ENCODE measurements around the gene RUNX2.

- no peak for TF ChIP-seq CREB1 (IDR thresholded peaks at IDR 0.05; ENCODE audit: low read depth)
- TF ChIP-seq YY1 (IDR thresholded peaks at IDR 0.05; ENCODE audit: low read depth), result no peak
- TF ChIP-seq EP300 (IDR thresholded peaks at IDR 0.05; ENCODE audit: borderline replicate concordance), result no peak
- TF ChIP-seq TCF12 (IDR thresholded peaks at IDR 0.05; ENCODE audit: low read depth), result no peak
- TF ChIP-seq ZBTB7A (IDR thresholded peaks at IDR 0.05; ENCODE audit: low read depth), result no peak
- TF ChIP-seq TEAD4 (IDR thresholded peaks at IDR 0.05), result no peak
- TF ChIP-seq, protein P1, sequence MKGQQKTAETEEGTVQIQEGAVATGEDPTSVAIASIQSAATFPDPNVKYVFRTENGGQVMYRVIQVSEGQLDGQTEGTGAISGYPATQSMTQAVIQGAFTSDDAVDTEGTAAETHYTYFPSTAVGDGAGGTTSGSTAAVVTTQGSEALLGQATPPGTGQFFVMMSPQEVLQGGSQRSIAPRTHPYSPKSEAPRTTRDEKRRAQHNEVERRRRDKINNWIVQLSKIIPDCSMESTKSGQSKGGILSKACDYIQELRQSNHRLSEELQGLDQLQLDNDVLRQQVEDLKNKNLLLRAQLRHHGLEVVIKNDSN (IDR thresholded peaks at IDR 0.05), result no peak
- TF ChIP-seq EGR1 (IDR thresholded peaks at IDR 0.05), result no peak
- TF ChIP-seq NFIC (IDR thresholded peaks at IDR 0.05), result no peak
- TF ChIP-seq, protein P2, sequence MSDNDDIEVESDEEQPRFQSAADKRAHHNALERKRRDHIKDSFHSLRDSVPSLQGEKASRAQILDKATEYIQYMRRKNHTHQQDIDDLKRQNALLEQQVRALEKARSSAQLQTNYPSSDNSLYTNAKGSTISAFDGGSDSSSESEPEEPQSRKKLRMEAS (IDR thresholded peaks at IDR 0.05), result no peak
- TF ChIP-seq TAF1 (IDR thresholded peaks at IDR 0.05; ENCODE audit: low read depth), result no peak
Observed at GRCh38 chr6:45540375-45540920, 212.3 kb downstream of the RUNX2 start.
